GM19099 (cell line): ENCODE measurements around the gene HAUS8.

ENCODE experiments used
- POLR2A ChIP-seq: IDR thresholded peaks from 3 replicates; pipeline ENCODE4 v1.6.1; 2011; ENCODE audit warnings: low read depth; ENCODE audit not compliant: insufficient read length; ENCODE audit errors: extremely low read depth

The HAUS8 gene

GRCh38 chr19:17035842-17036424 lies 39.3 kb downstream of the HAUS8 start:
- no peak for TF ChIP-seq POLR2A

- no peak for TF ChIP-seq POLR2A
These were observed 43.5 kb downstream of the HAUS8 start for GRCh38 chr19:17031741-17032140.

GRCh38 chr19:17027535-17027975 lies 47.7 kb downstream of the HAUS8 start:
- TF ChIP-seq POLR2A: no peak

GRCh38 chr19:17026706-17027534 lies 48.3 kb downstream of the HAUS8 start, which contains the start of gene CPAMD8:
CPAMD8 (minus strand) TSS chr19:17026810; CDS start chr19:17026642, 168 bp downstream.
- TF ChIP-seq POLR2A: no peak

GRCh38 chr19:17025991-17026658 lies 49.1 kb downstream of the HAUS8 start:
- no peak for TF ChIP-seq POLR2A

GRCh38 chr19:17025361-17025760 lies 49.9 kb downstream of the HAUS8 start:
- TF ChIP-seq POLR2A: no peak

- no peak for TF ChIP-seq POLR2A
These were observed 51.4 kb downstream of the HAUS8 start for GRCh38 chr19:17023805-17024204.

- TF ChIP-seq POLR2A: no peak
These were observed 52.5 kb downstream of the HAUS8 start for GRCh38 chr19:17022738-17023137.

- no peak for TF ChIP-seq POLR2A
These were observed 53.3 kb downstream of the HAUS8 start for GRCh38 chr19:17021793-17022590.

- no peak for TF ChIP-seq POLR2A
These were observed 53.9 kb downstream of the HAUS8 start for GRCh38 chr19:17021328-17021727.

GRCh38 chr19:17020823-17021222 lies 54.4 kb downstream of the HAUS8 start:
- no peak for TF ChIP-seq POLR2A

GRCh38 chr19:17020385-17020784 lies 54.9 kb downstream of the HAUS8 start:
- no peak for TF ChIP-seq POLR2A

GRCh38 chr19:17011485-17011884 lies 63.8 kb downstream of the HAUS8 start:
- TF ChIP-seq POLR2A: no peak

GRCh38 chr19:17006579-17006978 lies 68.7 kb downstream of the HAUS8 start:
- no peak for TF ChIP-seq POLR2A

GRCh38 chr19:17005000-17005399 lies 70.3 kb downstream of the HAUS8 start:
- no peak for TF ChIP-seq POLR2A
